ENCODE data around the gene ZSCAN21.

DNA sequence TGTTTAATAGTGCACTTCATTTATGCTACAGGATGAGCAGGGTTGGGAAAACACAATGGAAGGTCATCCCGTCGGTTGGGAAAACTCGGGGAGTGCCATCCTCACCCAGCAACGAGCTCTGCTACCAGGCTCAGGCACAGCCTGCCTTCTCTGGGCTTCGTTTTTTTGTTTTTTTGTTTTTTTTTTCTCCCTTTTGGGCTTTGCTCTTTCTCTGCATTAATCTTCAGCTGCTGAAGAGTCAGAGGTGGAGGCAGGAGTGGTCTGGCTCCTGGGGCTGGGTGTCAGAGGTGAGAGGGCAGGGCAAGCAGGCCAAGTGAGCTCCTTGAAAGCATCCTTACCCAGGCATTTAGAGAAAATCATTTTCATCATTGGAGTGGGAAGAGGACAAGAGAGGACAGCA lies 20.4 kb downstream of the ZSCAN21 start:
- TF ChIP-seq CTCF (IDR thresholded peaks at IDR 0.05) (no peak), POLR2A (IDR thresholded peaks at IDR 0.05) (no peak)
